Tibial nerve (tissue), 4 donors: Measurements from ENCODE around the gene PRTFDC1.

Source experiments
- EP300 ChIP-seq, 2 donors: sonication (generic); formaldehyde crosslinking; IDR thresholded peaks; one replicate each; pipeline ENCODE4 v1.6.1; 2017; ENCODE audit warnings: antibody characterized with exemption in 2 of 2, mild to moderate bottlenecking in 1 of 2
- POLR2A ChIP-seq, 2 donors: fragments of 450-650 bp; IDR thresholded peaks; one replicate each; pipeline ENCODE4 v1.6.1; 2017; ENCODE audit warnings: antibody characterized with exemption in 2 of 2, mild to moderate bottlenecking in 2 of 2, moderate library complexity in 2 of 2
- TF ChIP-seq, protein P1 (sequence below), 5 experiments: fragments of 200-600 bp in 3 of 5; fragments of 450-650 bp in 2 of 5; sonication (generic) in 3 of 5; IDR thresholded peaks; one replicate each; pipeline ENCODE4 v1.5.1; 2016 to 2019; ENCODE audit warnings: antibody characterized with exemption in 5 of 5, mild to moderate bottlenecking in 3 of 5, moderate library complexity in 2 of 5

DNA sequence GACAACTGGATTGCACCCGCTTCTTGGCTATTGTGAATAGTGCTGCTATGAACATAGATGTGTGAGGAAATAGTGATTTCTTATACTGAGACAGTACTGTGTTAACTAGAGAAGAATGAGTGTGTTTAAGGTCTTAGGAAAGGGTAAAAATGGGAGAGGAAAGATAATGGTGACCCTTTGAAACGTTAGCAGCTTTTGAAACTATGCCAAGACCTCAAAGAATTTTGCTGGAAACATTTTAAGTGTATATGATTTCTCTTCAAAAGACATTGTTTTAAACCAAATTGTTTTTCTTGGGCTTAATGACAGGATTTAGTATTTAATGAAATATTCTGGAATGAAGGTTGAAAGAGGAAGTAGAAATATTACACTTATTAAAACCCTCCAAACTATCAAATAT is 127.9 kb downstream of the PRTFDC1 start:
- TF ChIP-seq, protein P1, sequence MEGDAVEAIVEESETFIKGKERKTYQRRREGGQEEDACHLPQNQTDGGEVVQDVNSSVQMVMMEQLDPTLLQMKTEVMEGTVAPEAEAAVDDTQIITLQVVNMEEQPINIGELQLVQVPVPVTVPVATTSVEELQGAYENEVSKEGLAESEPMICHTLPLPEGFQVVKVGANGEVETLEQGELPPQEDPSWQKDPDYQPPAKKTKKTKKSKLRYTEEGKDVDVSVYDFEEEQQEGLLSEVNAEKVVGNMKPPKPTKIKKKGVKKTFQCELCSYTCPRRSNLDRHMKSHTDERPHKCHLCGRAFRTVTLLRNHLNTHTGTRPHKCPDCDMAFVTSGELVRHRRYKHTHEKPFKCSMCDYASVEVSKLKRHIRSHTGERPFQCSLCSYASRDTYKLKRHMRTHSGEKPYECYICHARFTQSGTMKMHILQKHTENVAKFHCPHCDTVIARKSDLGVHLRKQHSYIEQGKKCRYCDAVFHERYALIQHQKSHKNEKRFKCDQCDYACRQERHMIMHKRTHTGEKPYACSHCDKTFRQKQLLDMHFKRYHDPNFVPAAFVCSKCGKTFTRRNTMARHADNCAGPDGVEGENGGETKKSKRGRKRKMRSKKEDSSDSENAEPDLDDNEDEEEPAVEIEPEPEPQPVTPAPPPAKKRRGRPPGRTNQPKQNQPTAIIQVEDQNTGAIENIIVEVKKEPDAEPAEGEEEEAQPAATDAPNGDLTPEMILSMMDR (IDR thresholded peaks at IDR 0.05), result no peak
- no peak for TF ChIP-seq POLR2A (IDR thresholded peaks at IDR 0.05)
- no peak for TF ChIP-seq EP300 (IDR thresholded peaks at IDR 0.05)
